Liver (tissue), 9 donors: ENCODE results near the gene MANSC1. TPM values are rescaled to one million over a fixed set of nuclear protein-coding genes. Genes with fewer than 3 reads are reported as not detected.
A peak's percentile ranks its signal among the peaks of the same experiment; 100 is the strongest.

Experiments used
- DNase-seq: peaks from one replicate; pipeline ENCODE4 v3.0.0-alpha.2; 2017; ENCODE audit warnings: low spot score
- H3K27ac ChIP-seq, 2 donors: one replicate each; pipeline ENCODE4 v1.7.0; 2013; ENCODE audit warnings: inconsistent platforms in 2 of 2, low read length in 2 of 2, control low read depth in 1 of 2, low read depth in 1 of 2, mild to moderate bottlenecking in 1 of 2
- H3K27me3 ChIP-seq, 4 donors: one replicate each; pipeline versions ENCODE4 v1.6.1 to v1.7.0; 2013; ENCODE audit warnings: low read length in 3 of 4, inconsistent platforms in 1 of 4, mild to moderate bottlenecking in 1 of 4, moderate library complexity in 1 of 4; ENCODE audit not compliant: control insufficient read depth in 4 of 4, insufficient read depth in 4 of 4
- H3K36me3 ChIP-seq, 4 donors: one replicate each; pipeline versions ENCODE4 v1.6.1 to v1.7.0; 2013; ENCODE audit warnings: low read length in 3 of 4, mild to moderate bottlenecking in 3 of 4, low read depth in 1 of 4, moderate library complexity in 1 of 4; ENCODE audit not compliant: control insufficient read depth in 4 of 4, insufficient read depth in 3 of 4
- H3K4me1 ChIP-seq, 4 donors: one replicate each; pipeline versions ENCODE4 v1.6.1 to v1.7.0; 2013; ENCODE audit warnings: low read length in 3 of 4, mild to moderate bottlenecking in 3 of 4, moderate library complexity in 1 of 4; ENCODE audit not compliant: control insufficient read depth in 4 of 4, insufficient read depth in 4 of 4
- H3K4me3 ChIP-seq, 3 donors: one replicate each; pipeline versions ENCODE4 v1.6.1 to v1.7.0; 2013; ENCODE audit warnings: low read length in 3 of 3, control low read depth in 1 of 3, low read depth in 1 of 3, mild to moderate bottlenecking in 1 of 3
- H3K9ac ChIP-seq, 2 donors: one replicate each; pipeline ENCODE4 v1.7.0; 2013; ENCODE audit warnings: low read length in 2 of 2, mild to moderate bottlenecking in 2 of 2, moderate library complexity in 2 of 2, control low read depth in 1 of 2, low read depth in 1 of 2
- H3K9me3 ChIP-seq, 4 donors: one replicate each; pipeline versions ENCODE4 v1.6.1 to v1.7.0; 2013; ENCODE audit warnings: low read length in 3 of 4; ENCODE audit not compliant: control insufficient read depth in 4 of 4
- EGR1 ChIP-seq, 2 donors: IDR thresholded peaks; 2 replicates each; pipeline ENCODE4 v1.6.1; 2016 to 2018; ENCODE audit warnings: antibody characterized with exemption in 2 of 2, low read depth in 2 of 2
- FOXA2 ChIP-seq: IDR thresholded peaks from 2 replicates; pipeline ENCODE4 v1.6.1; 2016; ENCODE audit warnings: antibody characterized with exemption
- GABPA ChIP-seq, 2 donors: IDR thresholded peaks in 1 of 2; conservative IDR thresholded peaks in 1 of 2; 2 replicates each; pipeline ENCODE4 v1.6.1; 2016; ENCODE audit warnings: antibody characterized with exemption in 2 of 2, mild to moderate bottlenecking in 1 of 2, moderate library complexity in 1 of 2
- HNF4A ChIP-seq, 2 donors: conservative IDR thresholded peaks; 2 replicates each; pipeline ENCODE4 v1.6.1; 2016; ENCODE audit warnings: antibody characterized with exemption in 2 of 2, mild to moderate bottlenecking in 2 of 2
- HNF4G ChIP-seq: IDR thresholded peaks from 2 replicates; pipeline ENCODE4 v1.6.1; 2016; ENCODE audit warnings: antibody characterized with exemption
- JUND ChIP-seq, 2 donors: IDR thresholded peaks; 2 replicates each; pipeline ENCODE4 v1.6.1; 2016; ENCODE audit warnings: antibody characterized with exemption in 2 of 2
- NR2F2 ChIP-seq: IDR thresholded peaks from 2 replicates; pipeline ENCODE4 v1.6.1; 2016; ENCODE audit warnings: antibody characterized with exemption
- SP1 ChIP-seq: IDR thresholded peaks from 2 replicates; pipeline ENCODE4 v1.6.1; 2018; ENCODE audit warnings: antibody characterized with exemption, mild to moderate bottlenecking
- TAF1 ChIP-seq: conservative IDR thresholded peaks from 2 replicates; pipeline ENCODE4 v1.6.1; 2016; ENCODE audit warnings: antibody characterized with exemption, mild to moderate bottlenecking
- WGBS: extraction: QIAGEN DNeasy Blood & Tissue Kit; methylation state at CpG from one replicate; pipeline ENCODE4 v1.1.7; 2013; 5-methylcytosine and 5-hydroxymethylcytosine counted together
- polyA plus RNA-seq, 2 donors: library from polyadenylated mRNA; stranded (reverse) in 1 of 2; unstranded in 1 of 2; fragments of 200-250 nt in 1 of 2; fragments of >200 nt in 1 of 2; fragmentation: Nextera tagmentation in 1 of 2; extraction: Ambion mirVana in 1 of 2; gene quantifications; one replicate each; pipeline versions ENCODE4 v1.2.1 to v1.2.3, GENCODE V29; 2013 to 2015
- total RNA-seq, 2 donors: library from RNA; depleted of rRNA; stranded (reverse); fragments of >200 nt; gene quantifications; one replicate each; pipeline ENCODE4 v1.2.3, GENCODE V29; 2014
- TF ChIP-seq, protein P1 (sequence below): IDR thresholded peaks from 2 replicates; pipeline ENCODE4 v1.6.1; 2016; ENCODE audit warnings: antibody characterized with exemption
- TF ChIP-seq, protein P2 (sequence below): IDR thresholded peaks from 2 replicates; pipeline ENCODE4 v1.6.1; 2016; ENCODE audit warnings: antibody characterized with exemption, mild to moderate bottlenecking
- TF ChIP-seq, protein P3 (sequence below): IDR thresholded peaks from 2 replicates; pipeline ENCODE4 v1.6.1; 2016; ENCODE audit warnings: antibody characterized with exemption
- TF ChIP-seq, protein P4 (sequence below): IDR thresholded peaks from 2 replicates; pipeline ENCODE4 v1.6.1; 2016; ENCODE audit warnings: antibody characterized with exemption
- TF ChIP-seq, protein P5 (sequence below): fragments of 150-350 bp; IDR thresholded peaks from 2 replicates; pipeline ENCODE4 v1.5.1; 2017; ENCODE audit warnings: improper control_type of control experiment, low read depth, low read length; ENCODE audit not compliant: missing input control
- donor health status: healthy.
- donor health status: healthy.
- donor health status: healthy.
- donor health status: healthy.
- donor health status: healthy.

Gene MANSC1
- total and polyA plus RNA-seq, 4 donors, result 2.1 to 7.8 (median 4.7) TPM

DNA sequence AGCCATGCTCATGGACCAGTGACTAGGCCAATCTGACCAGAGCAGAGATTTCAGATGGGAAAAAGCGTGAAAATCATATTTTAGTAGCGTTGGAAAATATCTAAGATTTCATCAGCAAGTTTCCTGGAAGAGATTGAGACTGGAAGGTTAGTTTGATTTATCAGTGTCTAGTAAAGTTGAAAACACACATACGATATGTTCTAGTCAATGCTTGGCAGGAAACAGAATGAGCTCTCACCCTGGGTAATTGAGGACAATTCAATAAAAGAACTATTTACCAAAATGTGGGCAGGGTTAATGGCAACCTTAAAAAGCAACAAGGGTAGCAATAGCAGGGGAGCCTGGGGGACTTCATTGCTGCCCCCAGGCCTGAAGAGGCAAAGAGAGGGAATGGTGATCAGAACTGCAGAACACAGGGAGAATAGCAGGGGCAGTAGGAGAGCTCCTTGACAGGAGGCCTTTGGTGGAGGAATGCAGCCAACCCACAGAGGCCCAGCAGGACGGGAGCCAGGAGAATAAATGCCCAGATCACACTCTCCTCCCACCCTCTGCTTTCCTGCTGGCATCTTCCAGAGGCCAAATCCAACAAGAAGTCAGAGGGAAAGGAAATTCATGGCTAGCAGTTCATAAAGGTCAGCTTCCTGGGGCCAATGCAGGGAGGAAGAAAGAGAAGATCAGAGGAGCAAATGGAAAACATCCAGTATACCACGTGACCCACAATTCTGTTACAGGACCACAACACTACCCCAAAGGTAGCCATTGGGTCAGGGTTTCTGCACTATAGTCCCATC is 55.6 kb downstream of the MANSC1 start (continued):
- TF ChIP-seq, protein P1, sequence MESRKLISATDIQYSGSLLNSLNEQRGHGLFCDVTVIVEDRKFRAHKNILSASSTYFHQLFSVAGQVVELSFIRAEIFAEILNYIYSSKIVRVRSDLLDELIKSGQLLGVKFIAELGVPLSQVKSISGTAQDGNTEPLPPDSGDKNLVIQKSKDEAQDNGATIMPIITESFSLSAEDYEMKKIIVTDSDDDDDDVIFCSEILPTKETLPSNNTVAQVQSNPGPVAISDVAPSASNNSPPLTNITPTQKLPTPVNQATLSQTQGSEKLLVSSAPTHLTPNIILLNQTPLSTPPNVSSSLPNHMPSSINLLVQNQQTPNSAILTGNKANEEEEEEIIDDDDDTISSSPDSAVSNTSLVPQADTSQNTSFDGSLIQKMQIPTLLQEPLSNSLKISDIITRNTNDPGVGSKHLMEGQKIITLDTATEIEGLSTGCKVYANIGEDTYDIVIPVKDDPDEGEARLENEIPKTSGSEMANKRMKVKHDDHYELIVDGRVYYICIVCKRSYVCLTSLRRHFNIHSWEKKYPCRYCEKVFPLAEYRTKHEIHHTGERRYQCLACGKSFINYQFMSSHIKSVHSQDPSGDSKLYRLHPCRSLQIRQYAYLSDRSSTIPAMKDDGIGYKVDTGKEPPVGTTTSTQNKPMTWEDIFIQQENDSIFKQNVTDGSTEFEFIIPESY, result no peak
- peak in 1 of 2 donors; percentile 68 for TF ChIP-seq EGR1 (IDR thresholded peaks at IDR 0.05; ENCODE audit: low read depth in 2 of 2)
- TF ChIP-seq, protein P2, sequence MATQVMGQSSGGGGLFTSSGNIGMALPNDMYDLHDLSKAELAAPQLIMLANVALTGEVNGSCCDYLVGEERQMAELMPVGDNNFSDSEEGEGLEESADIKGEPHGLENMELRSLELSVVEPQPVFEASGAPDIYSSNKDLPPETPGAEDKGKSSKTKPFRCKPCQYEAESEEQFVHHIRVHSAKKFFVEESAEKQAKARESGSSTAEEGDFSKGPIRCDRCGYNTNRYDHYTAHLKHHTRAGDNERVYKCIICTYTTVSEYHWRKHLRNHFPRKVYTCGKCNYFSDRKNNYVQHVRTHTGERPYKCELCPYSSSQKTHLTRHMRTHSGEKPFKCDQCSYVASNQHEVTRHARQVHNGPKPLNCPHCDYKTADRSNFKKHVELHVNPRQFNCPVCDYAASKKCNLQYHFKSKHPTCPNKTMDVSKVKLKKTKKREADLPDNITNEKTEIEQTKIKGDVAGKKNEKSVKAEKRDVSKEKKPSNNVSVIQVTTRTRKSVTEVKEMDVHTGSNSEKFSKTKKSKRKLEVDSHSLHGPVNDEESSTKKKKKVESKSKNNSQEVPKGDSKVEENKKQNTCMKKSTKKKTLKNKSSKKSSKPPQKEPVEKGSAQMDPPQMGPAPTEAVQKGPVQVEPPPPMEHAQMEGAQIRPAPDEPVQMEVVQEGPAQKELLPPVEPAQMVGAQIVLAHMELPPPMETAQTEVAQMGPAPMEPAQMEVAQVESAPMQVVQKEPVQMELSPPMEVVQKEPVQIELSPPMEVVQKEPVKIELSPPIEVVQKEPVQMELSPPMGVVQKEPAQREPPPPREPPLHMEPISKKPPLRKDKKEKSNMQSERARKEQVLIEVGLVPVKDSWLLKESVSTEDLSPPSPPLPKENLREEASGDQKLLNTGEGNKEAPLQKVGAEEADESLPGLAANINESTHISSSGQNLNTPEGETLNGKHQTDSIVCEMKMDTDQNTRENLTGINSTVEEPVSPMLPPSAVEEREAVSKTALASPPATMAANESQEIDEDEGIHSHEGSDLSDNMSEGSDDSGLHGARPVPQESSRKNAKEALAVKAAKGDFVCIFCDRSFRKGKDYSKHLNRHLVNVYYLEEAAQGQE, result no peak

DNA sequence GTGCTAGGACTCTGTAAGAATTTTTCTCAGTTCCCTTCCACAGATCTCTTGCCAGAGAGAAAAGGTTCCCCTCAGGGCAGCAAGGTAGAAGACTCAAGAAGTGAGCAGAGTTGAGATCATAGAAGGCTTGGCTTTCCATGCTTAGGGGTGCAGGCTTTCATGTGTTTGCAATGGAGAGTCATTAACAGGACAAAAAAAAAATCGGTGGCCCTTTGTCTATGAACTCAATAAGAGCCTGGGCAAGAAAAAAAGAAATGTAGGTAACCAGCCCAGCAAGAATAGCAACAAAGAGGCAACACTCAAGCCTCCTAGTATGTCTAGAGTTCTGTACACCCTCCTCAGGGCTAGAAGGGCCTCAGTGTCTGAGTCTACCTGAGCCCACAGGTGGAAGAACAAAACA is 59.8 kb downstream of the MANSC1 start:
- Histone ChIP-seq H3K4me1 (peaks cover 2 to 9% (median 5%) of the 10 kb centered on the region in 4 donors), H3K36me3 (no peaks in the 10 kb centered on the region), H3K27ac (no peak overlapping the region), H3K4me3 (no peak overlapping the region), H3K27me3 (no peaks in the 10 kb centered on the region), H3K9me3 (no peaks in the 10 kb centered on the region), H3K9ac (no peak overlapping the region)
- TF ChIP-seq JUND (IDR thresholded peaks at IDR 0.05) (no peak), EGR1 (IDR thresholded peaks at IDR 0.05; ENCODE audit: low read depth in 2 of 2) (no peak), HNF4A (conservative IDR thresholded peaks at IDR 0.05) (no peak), NR2F2 (no peak)
- no peak for DNase-seq
- 60% methylated on average over 1 of the region's 1 CpG for WGBS

DNA sequence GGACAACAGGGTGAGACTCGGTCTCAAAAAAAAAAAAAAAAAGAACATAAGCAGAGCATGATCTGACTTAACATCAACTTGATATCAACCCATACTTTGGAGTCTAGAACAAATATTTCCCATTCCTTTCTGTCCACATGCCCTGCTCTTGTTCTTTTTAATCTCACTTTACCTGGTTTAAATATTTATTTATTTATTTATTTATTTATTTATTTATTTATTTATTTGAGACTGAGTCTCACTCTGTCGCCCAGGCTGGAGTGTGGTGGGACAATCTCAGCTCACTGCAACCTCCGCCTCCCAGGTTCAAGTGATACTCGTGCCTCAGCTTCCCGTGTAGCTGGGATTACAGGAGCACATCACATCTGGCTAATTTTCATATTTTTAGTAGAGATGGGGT is 63.6 kb downstream of the MANSC1 start:
- Histone ChIP-seq H3K9ac (no peak overlapping the region), H3K4me1 (no peaks in the 10 kb centered on the region), H3K9me3 (no peaks in the 10 kb centered on the region), H3K4me3 (no peak overlapping the region), H3K27ac (no peak overlapping the region), H3K36me3 (no peaks in the 10 kb centered on the region), H3K27me3 (no peaks in the 10 kb centered on the region)
- 94% methylated on average over 5 of the region's 5 CpGs for WGBS
- no peak for DNase-seq
- TF ChIP-seq HNF4G (no peak), EGR1 (IDR thresholded peaks at IDR 0.05; ENCODE audit: low read depth in 2 of 2) (no peak), SP1 (no peak), TAF1 (no peak), GABPA (IDR thresholded peaks at IDR 0.05 in 1 of 2, conservative IDR thresholded peaks at IDR 0.05 in 1 of 2) (no peak), HNF4A (conservative IDR thresholded peaks at IDR 0.05) (no peak), FOXA2 (no peak), NR2F2 (no peak)
- TF ChIP-seq, protein P3, sequence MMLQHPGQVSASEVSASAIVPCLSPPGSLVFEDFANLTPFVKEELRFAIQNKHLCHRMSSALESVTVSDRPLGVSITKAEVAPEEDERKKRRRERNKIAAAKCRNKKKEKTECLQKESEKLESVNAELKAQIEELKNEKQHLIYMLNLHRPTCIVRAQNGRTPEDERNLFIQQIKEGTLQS, result no peak
- TF ChIP-seq, protein P1, result no peak
- TF ChIP-seq, protein P2, result no peak
- TF ChIP-seq, protein P4, sequence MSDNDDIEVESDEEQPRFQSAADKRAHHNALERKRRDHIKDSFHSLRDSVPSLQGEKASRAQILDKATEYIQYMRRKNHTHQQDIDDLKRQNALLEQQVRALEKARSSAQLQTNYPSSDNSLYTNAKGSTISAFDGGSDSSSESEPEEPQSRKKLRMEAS, result no peak
- TF ChIP-seq, protein P5, sequence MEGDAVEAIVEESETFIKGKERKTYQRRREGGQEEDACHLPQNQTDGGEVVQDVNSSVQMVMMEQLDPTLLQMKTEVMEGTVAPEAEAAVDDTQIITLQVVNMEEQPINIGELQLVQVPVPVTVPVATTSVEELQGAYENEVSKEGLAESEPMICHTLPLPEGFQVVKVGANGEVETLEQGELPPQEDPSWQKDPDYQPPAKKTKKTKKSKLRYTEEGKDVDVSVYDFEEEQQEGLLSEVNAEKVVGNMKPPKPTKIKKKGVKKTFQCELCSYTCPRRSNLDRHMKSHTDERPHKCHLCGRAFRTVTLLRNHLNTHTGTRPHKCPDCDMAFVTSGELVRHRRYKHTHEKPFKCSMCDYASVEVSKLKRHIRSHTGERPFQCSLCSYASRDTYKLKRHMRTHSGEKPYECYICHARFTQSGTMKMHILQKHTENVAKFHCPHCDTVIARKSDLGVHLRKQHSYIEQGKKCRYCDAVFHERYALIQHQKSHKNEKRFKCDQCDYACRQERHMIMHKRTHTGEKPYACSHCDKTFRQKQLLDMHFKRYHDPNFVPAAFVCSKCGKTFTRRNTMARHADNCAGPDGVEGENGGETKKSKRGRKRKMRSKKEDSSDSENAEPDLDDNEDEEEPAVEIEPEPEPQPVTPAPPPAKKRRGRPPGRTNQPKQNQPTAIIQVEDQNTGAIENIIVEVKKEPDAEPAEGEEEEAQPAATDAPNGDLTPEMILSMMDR, result no peak
